A673 (cell line): ENCODE measurements around the gene LMNB1.

Experiments used
- CTCF ChIP-seq: fragments of 300-800, 200-600 bp; sonication (generic); conservative IDR thresholded peaks from 2 replicates; pipeline ENCODE4 v1.5.1; 2017; ENCODE audit warnings: low read depth, mild to moderate bottlenecking, antibody characterized with exemption, low read length, moderate library complexity, mixed read lengths
- EZH2 ChIP-seq: fragments of 200-600 bp; sonication (generic); IDR thresholded peaks from 2 replicates; pipeline ENCODE4 v1.6.1; 2017; ENCODE audit warnings: borderline replicate concordance, low read depth, mild to moderate bottlenecking, mixed read lengths, antibody characterized with exemption, low read length; ENCODE audit not compliant: poor library complexity, severe bottlenecking

GRCh38 chr5:126846344-126846743 lies 69.4 kb downstream of the LMNB1 start:
- TF ChIP-seq CTCF (peak; percentile 23; the same call in 1 of the 2 replicates), EZH2 (no peak)
